COLO668 (cell line): ENCODE results near the gene COPA.

Source experiments
- DNase-seq: peaks from one replicate; lab custom pipeline; 2025; ENCODE audit not compliant: unreplicated experiment; lab: John Stamatoyannopoulos, UW

The COPA gene

GRCh38 chr1:160271025-160271424 lies 72.0 kb downstream of the COPA start:
- no peak for DNase-seq

- DNase-seq: no peak
Measured at GRCh38 chr1:160267284-160267991, 75.6 kb downstream of the COPA start.

GRCh38 chr1:160264795-160265307 lies 78.2 kb downstream of the COPA start:
- DNase-seq: no peak

DNA sequence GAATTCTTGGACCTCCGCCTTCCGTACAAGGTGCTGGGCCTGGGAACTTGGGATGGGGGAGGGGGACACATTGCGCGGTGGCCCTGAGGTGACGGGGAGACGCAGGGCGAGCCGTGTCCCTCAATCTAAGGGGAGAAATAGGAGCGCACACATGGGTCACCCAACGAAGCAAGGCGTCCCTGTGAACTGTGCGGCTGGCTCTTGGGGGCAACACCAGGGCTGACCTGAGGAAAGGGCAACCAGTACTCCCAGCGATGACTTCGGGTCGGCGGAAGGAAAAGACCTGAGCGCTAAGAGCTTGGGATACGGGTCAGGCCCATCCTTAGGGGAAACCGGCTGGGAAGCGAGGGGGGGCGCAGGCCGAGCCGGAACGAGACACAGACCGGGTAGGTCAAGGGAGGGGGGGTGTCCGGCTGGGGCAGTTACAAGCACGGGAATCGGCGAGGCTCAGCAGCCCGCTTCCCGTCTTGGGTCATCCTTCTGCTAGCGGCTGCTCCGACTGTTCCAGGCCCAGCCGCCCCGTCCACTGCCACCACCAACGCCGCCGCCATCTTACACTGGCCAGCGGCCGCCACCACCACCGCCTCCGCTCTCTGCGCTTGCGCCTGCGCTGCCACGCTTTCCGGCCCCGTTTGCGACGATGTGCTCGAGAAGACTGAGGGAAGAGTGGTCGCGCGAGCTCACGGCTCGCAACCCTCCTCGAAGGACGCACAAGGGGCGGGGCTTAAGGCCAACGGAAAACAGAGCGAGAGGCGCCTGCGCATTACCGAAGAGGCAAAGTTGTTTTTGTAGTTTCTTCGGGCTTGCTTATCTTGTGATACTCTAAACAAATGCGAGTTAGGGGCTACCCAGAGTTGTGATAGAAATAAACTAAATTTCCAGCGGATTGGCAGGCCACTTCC lies 80.9 kb downstream of the COPA start, which contains the start of gene DCAF8:
DCAF8 (minus strand) TSS at position 657 of the 902 bp plus-strand sequence. CDS start 18,541 bp downstream, outside the sequence.
- DNase-seq: peak; percentile 99

GRCh38 chr1:160261556-160261892 lies 81.5 kb downstream of the COPA start:
- peak; percentile 73 for DNase-seq

GRCh38 chr1:160260406-160261382 lies 82.4 kb downstream of the COPA start:
- DNase-seq: peak; percentile 9

DNA sequence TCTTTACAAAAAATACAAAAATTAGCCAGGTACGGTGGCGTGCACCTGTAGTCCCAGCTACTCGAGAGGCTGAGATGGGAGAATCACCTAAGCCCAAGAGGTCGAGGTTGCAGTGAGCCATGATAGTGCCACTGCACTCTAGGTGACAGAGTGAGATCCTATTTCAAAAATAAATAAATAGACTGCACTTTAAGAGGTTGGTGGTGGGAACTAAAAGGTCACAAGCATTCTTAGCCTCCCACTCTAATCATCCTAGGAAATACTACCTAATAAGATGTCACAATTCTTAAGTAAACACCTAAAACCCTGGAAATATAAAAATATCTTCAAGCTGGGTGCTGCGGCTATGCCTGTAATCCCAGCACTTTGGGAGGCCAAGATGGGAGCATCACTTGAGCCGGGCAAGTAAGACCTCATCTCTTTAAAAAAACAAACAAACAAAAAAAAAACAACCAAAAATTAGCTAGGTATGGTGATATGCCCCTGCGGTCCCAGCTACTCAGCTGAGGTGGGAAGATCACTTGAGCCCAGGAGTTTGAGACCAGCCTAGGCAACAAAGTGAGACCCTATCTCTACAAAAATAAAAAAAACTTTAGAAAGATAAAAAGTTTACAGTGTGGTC lies 84.8 kb downstream of the COPA start:
- DNase-seq: no peak

DNA sequence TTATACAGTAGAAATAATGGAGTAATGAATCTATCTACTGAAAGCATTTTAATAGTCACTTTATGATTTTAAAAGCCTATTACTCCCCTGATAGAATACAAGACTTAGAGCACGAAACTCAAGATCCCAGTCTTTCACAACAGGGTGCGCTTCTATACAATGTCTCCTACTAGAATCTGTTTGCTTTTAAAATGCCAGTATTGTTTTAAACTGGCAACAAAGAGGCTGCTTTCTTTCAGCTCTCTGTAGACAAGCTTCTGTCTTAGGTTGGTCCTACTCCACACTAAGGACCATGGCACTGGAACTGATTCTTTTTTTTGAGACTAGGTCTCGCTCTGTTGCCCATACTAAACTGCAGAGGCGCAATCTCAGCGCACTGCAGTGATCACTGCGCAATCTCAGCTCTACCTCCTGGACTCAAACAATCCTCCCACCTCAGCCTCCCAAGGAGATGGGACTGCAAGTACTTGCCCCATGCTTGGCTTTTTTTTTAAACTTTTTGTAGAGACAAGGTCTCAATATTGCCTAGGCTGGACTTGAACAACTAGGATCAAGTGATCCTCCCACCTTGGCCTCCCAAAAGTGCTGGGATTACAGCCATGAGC lies 85.5 kb downstream of the COPA start:
- no peak for DNase-seq

- DNase-seq: no peak
Measured at GRCh38 chr1:160256396-160257046, 86.5 kb downstream of the COPA start.

DNA sequence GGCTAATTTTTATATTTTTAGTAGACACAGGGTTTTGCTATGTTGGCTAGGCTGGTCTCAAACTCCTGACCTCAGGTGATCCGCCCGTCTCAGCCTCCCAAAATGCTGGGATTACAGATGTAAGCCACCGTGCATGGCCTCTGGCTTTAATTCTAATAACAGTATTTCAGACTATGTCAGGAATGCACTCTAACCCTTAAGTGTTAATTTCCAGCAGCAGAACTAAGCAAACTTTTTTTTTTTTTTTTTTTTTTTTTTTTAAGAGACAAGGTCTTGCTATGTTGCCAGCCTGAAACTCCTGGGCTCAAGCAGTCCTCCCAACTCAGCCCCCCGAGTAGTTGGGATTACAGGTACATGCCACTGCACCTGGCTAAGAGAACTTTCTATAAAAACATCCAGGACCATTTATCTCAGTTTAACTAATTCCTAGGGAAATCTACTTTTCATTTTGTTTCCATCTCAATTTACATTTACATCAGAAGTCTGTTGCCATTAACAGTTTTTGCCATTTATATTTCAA lies 87.2 kb downstream of the COPA start:
- no peak for DNase-seq

- peak; percentile 66 for DNase-seq
Measured at GRCh38 chr1:160251687-160252526, 91.1 kb downstream of the COPA start.

DNA sequence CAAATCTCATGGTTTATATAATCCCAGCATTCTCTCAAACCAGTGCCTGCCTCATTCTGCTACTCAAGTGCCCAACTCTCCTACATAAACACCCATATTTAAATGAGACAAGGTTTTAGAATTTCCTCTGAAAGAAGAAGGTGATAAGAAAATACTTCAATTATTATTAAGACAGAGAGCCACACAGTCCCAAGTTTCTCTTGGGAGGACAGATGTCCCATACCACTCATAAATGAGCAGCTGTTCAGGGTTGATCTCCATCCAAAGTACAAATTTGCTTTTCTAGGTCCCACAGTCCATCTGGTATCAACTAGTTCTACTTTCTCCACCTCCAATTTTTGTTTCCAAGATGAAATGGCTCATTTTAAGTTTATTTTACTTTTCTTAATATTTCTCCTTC lies 92.0 kb downstream of the COPA start:
- no peak for DNase-seq

DNA sequence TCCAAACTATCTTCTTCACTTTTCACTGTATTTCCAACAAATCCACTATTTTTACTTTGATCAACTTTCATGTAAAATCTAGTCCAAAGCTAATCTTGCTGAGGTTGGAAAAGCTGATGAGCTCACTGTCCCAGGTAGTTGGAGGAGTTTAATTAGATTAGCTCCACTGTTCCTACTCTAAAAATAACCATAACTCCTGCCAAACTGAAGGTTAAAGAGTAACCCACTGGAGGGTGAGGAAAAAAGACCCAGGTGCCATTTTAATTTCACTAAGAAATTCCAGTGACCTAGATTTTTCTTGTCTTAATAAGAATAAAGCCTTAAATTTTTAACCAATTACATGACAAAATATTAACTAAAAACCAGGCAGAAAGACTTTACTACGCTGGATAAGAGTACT lies 96.0 kb downstream of the COPA start:
- DNase-seq: no peak

DNA sequence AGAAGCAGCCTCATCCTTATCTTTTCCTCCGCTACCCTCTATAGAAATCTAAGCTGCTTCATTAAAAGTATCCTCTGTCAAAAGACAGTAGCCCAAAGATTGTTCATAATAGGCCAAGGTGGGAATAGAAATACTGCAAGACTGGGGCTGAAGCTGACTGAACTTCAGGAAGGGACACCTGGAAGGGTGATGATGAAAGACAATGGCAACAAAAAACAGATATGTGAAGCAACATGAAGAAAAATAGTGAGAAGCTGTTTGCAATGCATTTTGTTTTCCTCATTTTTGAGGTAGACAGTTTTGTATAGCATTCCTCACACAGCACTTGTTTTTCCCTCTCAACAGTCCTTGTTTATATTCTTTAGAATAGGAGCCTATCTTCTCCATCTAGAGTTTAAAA lies 97.6 kb downstream of the COPA start:
- DNase-seq: no peak

GRCh38 chr1:160244209-160244608 lies 98.8 kb downstream of the COPA start:
- DNase-seq: no peak

GRCh38 chr1:160243767-160244166 lies 99.3 kb downstream of the COPA start:
- DNase-seq: no peak

- no peak for DNase-seq
Measured at GRCh38 chr1:160239582-160240299, 103.3 kb downstream of the COPA start.
